Activated T-cell treated with anti-CD3 and anti-CD28 coated beads, Interleukin-2, amount 50 U/mL, for 4 hours (primary cell): ENCODE data around the gene KRT8. TPM values are rescaled to one million over a fixed set of nuclear protein-coding genes. Genes with fewer than 3 reads are reported as not detected.

Experiments used
- ATAC-seq, 2 donors: fragments of 200-7000 bp; cut with Tn5 transposase; one replicate each; pipeline ENCODE4 v1.10.0; 2021
- DNase-seq: peaks from one replicate; pipeline ENCODE4 v3.0.0-alpha.2; 2020
- H3K27me3 Mint-ChIP-seq: one replicate; pipeline ENCODE4 v1.8.0; 2021; ENCODE audit warnings: low read depth, mixed read lengths
- H3K36me3 Mint-ChIP-seq: one replicate; pipeline ENCODE4 v1.8.0; 2022; ENCODE audit warnings: mixed read lengths; ENCODE audit not compliant: insufficient read depth
- H3K4me1 Mint-ChIP-seq: one replicate; pipeline ENCODE4 v1.8.0; 2021; ENCODE audit warnings: low read depth, mixed read lengths
- H3K4me3 Mint-ChIP-seq: one replicate; pipeline ENCODE4 v1.8.0; 2021; ENCODE audit warnings: mild to moderate bottlenecking, moderate library complexity, mixed read lengths
- H3K9me3 Mint-ChIP-seq: one replicate; pipeline ENCODE4 v1.8.0; 2021; ENCODE audit warnings: mixed read lengths
- total RNA-seq, 3 donors: library from RNA; stranded (reverse); gene quantifications; one replicate each; pipeline ENCODE4 v1.2.1, GENCODE V29; 2021

The KRT8 gene
- total RNA-seq, 3 donors from 2014 or later, result 4.2 to 6.0 (median 4.5) TPM

- no peaks in the 10 kb centered on the region for H3K4me1 Mint-ChIP-seq
- DNase-seq (no peak), ATAC-seq (no peak)
- H3K4me3 Mint-ChIP-seq, result no peak overlapping the region
- no peaks in the 10 kb centered on the region for H3K9me3 Mint-ChIP-seq
- H3K27me3 Mint-ChIP-seq, result peaks cover 2% of the 10 kb centered on the region
- no peaks in the 10 kb centered on the region for H3K36me3 Mint-ChIP-seq
Observed at GRCh38 chr12:52915637-52916036, 10.8 kb upstream of the KRT8 start.

- H3K4me1 Mint-ChIP-seq, result no peaks in the 10 kb centered on the region
- DNase-seq (no peak), ATAC-seq (no peak)
- peaks cover 2% of the 10 kb centered on the region for H3K27me3 Mint-ChIP-seq
- H3K4me3 Mint-ChIP-seq, result no peak overlapping the region
- H3K9me3 Mint-ChIP-seq, result no peaks in the 10 kb centered on the region
- no peaks in the 10 kb centered on the region for H3K36me3 Mint-ChIP-seq
Observed at GRCh38 chr12:52914576-52915121, 9.8 kb upstream of the KRT8 start.

- DNase-seq (no peak), ATAC-seq (no peak)
- H3K4me1 Mint-ChIP-seq, result no peaks in the 10 kb centered on the region
- H3K9me3 Mint-ChIP-seq, result no peaks in the 10 kb centered on the region
- no peak overlapping the region for H3K4me3 Mint-ChIP-seq
- no peaks in the 10 kb centered on the region for H3K36me3 Mint-ChIP-seq
- H3K27me3 Mint-ChIP-seq, result peaks cover 2% of the 10 kb centered on the region
Observed at GRCh38 chr12:52913431-52913821, 8.6 kb upstream of the KRT8 start.

DNA sequence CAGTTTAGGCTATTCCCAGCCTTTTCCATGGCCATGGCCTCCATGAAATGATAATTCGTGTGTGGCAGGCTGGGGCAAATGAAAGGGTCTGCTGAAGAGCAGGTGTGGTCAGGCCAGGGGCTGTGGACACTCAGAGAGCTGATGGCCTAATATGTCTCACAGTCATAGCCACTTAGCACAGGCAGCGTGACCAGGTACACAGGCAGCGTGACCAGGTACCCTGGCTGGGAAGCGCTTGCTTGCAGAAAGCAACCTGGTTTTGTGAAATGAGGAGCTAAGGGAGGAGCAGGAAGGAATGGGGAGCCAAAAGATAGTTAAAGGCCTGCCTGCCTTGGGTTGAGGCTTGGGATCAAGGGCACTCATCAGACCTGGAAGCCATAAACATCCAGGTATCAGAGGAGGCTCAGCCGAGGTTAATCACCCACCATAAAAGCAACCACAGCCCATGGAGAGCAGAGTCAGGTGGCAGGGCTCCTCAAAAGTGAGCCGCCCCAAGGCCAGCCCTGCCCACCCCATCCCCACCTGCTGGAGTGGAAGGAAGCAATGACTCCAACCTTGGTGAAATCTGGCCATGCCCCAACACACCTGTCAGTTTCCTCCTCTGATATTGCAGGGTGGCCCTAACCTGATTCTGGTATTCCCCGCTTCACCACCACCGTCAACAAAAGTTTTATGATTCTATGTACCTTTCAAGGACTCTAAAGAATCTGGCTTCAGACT, 8.0 kb upstream of the KRT8 start:
- H3K4me3 Mint-ChIP-seq, result no peak overlapping the region

DNA sequence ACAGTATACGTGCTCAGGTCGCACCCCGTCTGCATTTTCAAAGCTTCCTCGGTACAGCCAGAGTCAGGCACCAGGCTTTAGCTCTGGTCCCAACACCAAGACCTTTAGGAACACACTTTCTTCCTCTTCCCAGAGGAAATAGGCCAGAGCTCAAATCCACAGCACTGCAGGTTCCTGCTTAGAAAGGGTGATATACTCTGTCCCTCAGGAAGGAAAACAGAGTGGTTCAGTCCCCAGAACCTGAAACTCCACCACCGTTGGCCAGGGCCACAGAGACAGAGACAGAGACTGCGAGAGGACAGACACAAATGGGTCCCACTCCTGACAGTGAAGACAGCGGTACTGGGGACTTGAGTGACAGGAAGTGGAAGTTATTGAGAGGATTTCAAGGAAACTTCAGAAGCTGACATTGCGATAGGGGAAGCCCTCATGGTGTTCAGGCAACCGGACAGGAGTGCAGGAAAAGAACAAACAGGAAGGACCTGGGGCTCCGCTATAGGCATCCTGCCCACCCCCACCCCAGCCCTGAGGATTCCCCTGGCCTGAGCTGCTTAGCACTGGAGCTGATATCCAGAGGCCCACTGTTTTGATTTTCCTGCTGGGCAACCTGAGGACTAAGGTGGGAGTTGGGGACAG, 5.5 kb upstream of the KRT8 start:
- H3K27me3 Mint-ChIP-seq, result peaks cover 2% of the 10 kb centered on the region
- no peak for DNase-seq
- no peak for ATAC-seq
- H3K9me3 Mint-ChIP-seq, result no peaks in the 10 kb centered on the region
- no peak overlapping the region for H3K4me3 Mint-ChIP-seq
- H3K4me1 Mint-ChIP-seq, result no peaks in the 10 kb centered on the region
- H3K36me3 Mint-ChIP-seq, result no peaks in the 10 kb centered on the region

More for the DNA sequence above, 8.0 kb upstream of the KRT8 start:
- no peaks in the 10 kb centered on the region for H3K9me3 Mint-ChIP-seq
- DNase-seq, result no peak
- no peaks in the 10 kb centered on the region for H3K4me1 Mint-ChIP-seq
- no peak for ATAC-seq
- no peaks in the 10 kb centered on the region for H3K36me3 Mint-ChIP-seq
- peaks cover 2% of the 10 kb centered on the region for H3K27me3 Mint-ChIP-seq

DNA sequence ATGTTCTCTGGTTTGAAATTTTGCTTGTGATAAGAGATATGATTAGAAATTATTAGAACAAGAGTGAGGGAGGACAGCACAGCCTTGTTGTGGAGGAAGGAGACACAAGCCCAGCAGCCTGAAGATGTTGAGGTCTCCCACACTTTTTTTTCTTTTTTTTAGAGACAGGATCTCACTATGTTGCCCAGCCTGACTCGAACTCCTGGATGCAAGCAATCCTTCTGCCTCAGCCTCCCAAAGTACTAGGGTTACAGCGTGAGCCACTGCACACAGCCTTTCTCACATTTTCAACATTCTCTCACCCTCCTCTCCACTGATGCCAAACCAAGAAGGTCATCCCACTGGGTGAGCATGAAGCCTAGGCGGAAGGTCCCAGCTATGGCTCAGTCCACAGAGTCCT, 4.9 kb upstream of the KRT8 start:
- Mint-ChIP-seq H3K4me1 (no peaks in the 10 kb centered on the region), H3K9me3 (no peaks in the 10 kb centered on the region), H3K36me3 (no peaks in the 10 kb centered on the region), H3K27me3 (peaks cover 2% of the 10 kb centered on the region), H3K4me3 (no peak overlapping the region)
- ATAC-seq, result no peak
- DNase-seq, result no peak

- Mint-ChIP-seq H3K4me1 (no peaks in the 10 kb centered on the region), H3K36me3 (no peaks in the 10 kb centered on the region), H3K4me3 (no peak overlapping the region), H3K27me3 (peaks cover 2% of the 10 kb centered on the region), H3K9me3 (no peaks in the 10 kb centered on the region)
- DNase-seq (no peak), ATAC-seq (no peak)
Observed at GRCh38 chr12:52909331-52909730, 4.5 kb upstream of the KRT8 start.

GRCh38 chr12:52907092-52907810, 2.4 kb upstream of the KRT8 start:
- Mint-ChIP-seq H3K27me3 (peaks cover 2% of the 10 kb centered on the region), H3K4me3 (no peak overlapping the region), H3K9me3 (no peaks in the 10 kb centered on the region), H3K36me3 (no peaks in the 10 kb centered on the region), H3K4me1 (peaks cover 3% of the 10 kb centered on the region)
- DNase-seq, result no peak
- no peak for ATAC-seq

GRCh38 chr12:52906191-52906601, 1.3 kb upstream of the KRT8 start:
- H3K9me3 Mint-ChIP-seq, result no peaks in the 10 kb centered on the region
- no peak overlapping the region for H3K4me3 Mint-ChIP-seq
- ATAC-seq (no peak), DNase-seq (no peak)
- H3K4me1 Mint-ChIP-seq, result peaks cover 3% of the 10 kb centered on the region
- H3K27me3 Mint-ChIP-seq, result no peaks in the 10 kb centered on the region
- H3K36me3 Mint-ChIP-seq, result no peaks in the 10 kb centered on the region

GRCh38 chr12:52903855-52904508, 894 bp downstream of the KRT8 start:
- H3K36me3 Mint-ChIP-seq, result no peaks in the 10 kb centered on the region
- H3K9me3 Mint-ChIP-seq, result no peaks in the 10 kb centered on the region
- peak; percentile 28 for DNase-seq
- H3K4me3 Mint-ChIP-seq, result peak overlapping the region; percentile 54
- peak; percentile 19 to 33 for ATAC-seq
- peaks cover 2% of the 10 kb centered on the region for H3K27me3 Mint-ChIP-seq
- peaks cover 3% of the 10 kb centered on the region for H3K4me1 Mint-ChIP-seq

DNA sequence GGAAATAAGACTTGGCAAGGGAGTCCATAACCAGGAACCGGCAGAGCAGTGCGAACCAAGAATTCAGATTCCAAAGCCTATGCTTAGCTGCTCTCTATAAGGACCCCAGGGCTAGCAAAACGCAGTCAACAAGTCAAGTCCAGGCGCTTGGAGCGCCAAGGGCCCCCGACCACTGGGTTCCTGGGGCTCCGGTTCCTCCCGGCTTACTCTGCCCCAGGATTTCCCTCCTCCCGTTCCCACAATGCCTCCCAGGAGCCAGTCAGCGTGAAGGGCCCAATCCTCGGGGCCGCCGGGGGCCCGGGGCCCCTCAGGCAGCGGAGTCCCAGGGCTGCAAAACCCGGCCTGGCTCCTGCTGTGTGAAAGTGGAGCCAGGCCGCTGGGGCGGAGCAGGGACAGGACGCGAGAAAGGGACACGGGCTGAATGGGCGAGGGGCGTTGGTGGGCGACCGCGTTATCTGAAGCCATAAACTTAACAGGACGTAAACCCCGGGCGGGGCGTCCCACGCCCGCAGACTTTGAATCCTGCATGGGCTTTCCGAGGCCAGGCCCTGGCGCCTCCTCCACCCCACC, 1.5 kb downstream of the KRT8 start:
- H3K36me3 Mint-ChIP-seq, result no peaks in the 10 kb centered on the region
- peaks cover 3% of the 10 kb centered on the region for H3K4me1 Mint-ChIP-seq
- H3K4me3 Mint-ChIP-seq, result peak overlapping the region; percentile 54
- H3K9me3 Mint-ChIP-seq, result no peaks in the 10 kb centered on the region
- peaks cover 2% of the 10 kb centered on the region for H3K27me3 Mint-ChIP-seq
- no peak for DNase-seq
- peak; percentile 96 to 97 for ATAC-seq

DNA sequence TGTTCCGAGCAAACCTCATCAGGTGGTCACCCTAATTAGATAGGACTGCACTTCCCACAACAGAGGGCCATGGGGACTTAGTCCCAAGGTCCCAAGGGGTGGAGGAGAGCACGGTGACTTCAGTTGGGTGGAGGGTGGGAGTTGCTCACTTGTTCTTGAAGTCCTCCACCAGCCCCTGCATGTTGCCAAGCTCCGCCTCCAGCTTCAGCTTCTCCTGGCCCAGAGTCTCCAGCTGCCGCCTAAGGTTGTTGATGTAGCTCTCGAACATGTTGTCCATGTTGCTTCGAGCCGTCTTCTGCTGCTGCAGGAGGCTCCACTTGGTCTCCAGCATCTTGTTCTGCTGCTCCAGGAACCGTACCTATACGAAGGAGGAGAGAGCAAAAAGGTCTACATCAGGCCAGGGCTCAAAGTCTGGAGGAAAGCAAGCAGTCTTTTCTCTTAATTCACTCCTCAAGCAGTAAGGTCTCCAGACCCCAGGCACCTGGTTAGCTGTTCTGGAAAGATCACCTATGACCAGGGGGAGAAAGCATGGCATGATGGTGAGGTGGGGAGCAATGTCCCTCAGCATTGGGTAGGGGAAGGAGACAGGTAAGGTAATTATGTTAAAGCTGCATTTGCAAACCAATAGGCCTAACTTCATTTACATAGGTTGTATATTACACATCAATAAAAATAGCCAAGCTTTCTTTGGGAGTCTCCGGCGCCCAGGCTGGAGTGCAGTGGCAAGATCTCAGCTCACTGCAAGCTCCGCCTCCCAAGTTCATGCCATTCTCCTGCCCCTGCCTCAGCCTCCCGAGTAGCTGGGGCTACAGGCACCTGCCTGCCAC, 2.9 kb downstream of the KRT8 start:
- DNase-seq (no peak), ATAC-seq (no peak)
- peaks cover 2% of the 10 kb centered on the region for H3K27me3 Mint-ChIP-seq
- H3K4me1 Mint-ChIP-seq, result peaks cover 3% of the 10 kb centered on the region
- H3K36me3 Mint-ChIP-seq, result no peaks in the 10 kb centered on the region
- H3K9me3 Mint-ChIP-seq, result no peaks in the 10 kb centered on the region
- H3K4me3 Mint-ChIP-seq, result no peak overlapping the region

DNA sequence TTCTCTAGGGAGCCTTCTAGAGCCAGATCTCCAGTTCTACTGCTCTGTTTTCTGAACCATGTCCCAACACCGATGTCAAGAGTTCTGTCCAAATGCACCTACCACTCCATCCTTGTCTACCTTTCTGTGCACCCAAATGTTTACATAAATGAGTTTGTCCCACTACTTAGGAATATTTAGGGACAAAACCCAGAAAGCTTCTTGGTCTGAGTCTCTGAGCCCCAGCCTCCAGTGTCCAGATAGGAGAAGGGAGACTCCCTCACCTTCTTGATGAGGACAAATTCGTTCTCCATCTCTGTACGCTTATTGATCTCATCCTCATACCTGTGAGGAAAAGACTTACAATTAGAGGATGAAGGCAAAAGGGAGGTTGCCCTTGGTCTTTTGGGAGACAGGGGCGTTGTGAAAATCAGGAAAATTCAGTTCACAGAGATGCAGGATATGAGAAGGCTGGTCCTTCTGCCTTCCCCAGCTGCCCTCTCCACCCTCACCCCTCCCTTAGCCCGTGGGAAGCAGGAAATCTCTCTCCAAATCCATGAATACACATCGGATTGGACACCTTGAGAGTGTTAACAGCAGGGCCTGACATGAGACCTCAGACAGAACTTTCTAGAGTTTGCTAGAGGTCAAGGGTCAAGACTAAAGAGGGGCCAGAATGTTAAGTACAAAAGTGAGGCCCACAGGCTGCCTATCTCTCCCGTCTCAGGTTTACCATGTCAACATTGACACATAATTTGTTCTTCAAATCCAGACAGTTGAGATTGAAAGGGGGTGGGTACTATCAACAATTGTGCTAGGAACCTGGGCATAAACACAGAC, 3.8 kb downstream of the KRT8 start:
- H3K4me3 Mint-ChIP-seq, result no peak overlapping the region
- peaks cover 3% of the 10 kb centered on the region for H3K4me1 Mint-ChIP-seq
- no peaks in the 10 kb centered on the region for H3K9me3 Mint-ChIP-seq
- H3K36me3 Mint-ChIP-seq, result no peaks in the 10 kb centered on the region
- no peak for DNase-seq
- H3K27me3 Mint-ChIP-seq, result peaks cover 2% of the 10 kb centered on the region
- ATAC-seq, result no peak
